ENCODE results near the gene DDX20. TPM values are rescaled to one million over a fixed set of nuclear protein-coding genes. Genes with fewer than 3 reads are reported as not detected.

DDX20 gene
- total RNA-seq, 1 donor from 2014 or later = 24.7 TPM

- no peaks in the 10 kb centered on the region for H3K27me3 ChIP-seq (ENCODE audit: control insufficient read depth, insufficient read depth, low read length)
- TF ChIP-seq CTCF (IDR thresholded peaks at IDR 0.05; ENCODE audit: insufficient read depth, low read length, poor library complexity, severe bottlenecking) = no peak
- no peak overlapping the region for H3K4me3 ChIP-seq (ENCODE audit: low read depth, low read length)
- no peak for DNase-seq (ENCODE audit: low read depth)
- H3K36me3 ChIP-seq (ENCODE audit: control insufficient read depth, insufficient read depth, low read length) = no peaks in the 10 kb centered on the region
These were observed 32.5 kb upstream of the DDX20 start for GRCh38 chr1:111723091-111723806.

- Histone ChIP-seq H3K36me3 (ENCODE audit: control insufficient read depth, insufficient read depth, low read length) (no peaks in the 10 kb centered on the region), H3K27me3 (ENCODE audit: control insufficient read depth, insufficient read depth, low read length) (no peaks in the 10 kb centered on the region), H3K4me3 (ENCODE audit: low read depth, low read length) (no peak overlapping the region)
- TF ChIP-seq CTCF (IDR thresholded peaks at IDR 0.05; ENCODE audit: insufficient read depth, low read length, poor library complexity, severe bottlenecking) = no peak
- DNase-seq (ENCODE audit: low read depth) = no peak
These were observed 31.8 kb upstream of the DDX20 start for GRCh38 chr1:111723871-111724270.

GRCh38 chr1:111725192-111725591 lies 30.5 kb upstream of the DDX20 start:
- Histone ChIP-seq H3K4me3 (ENCODE audit: low read depth, low read length) (no peak overlapping the region), H3K27me3 (ENCODE audit: control insufficient read depth, insufficient read depth, low read length) (no peaks in the 10 kb centered on the region), H3K36me3 (ENCODE audit: control insufficient read depth, insufficient read depth, low read length) (no peaks in the 10 kb centered on the region)
- DNase-seq (ENCODE audit: low read depth) = no peak
- no peak for TF ChIP-seq CTCF (IDR thresholded peaks at IDR 0.05; ENCODE audit: insufficient read depth, low read length, poor library complexity, severe bottlenecking)

- TF ChIP-seq CTCF (IDR thresholded peaks at IDR 0.05; ENCODE audit: insufficient read depth, low read length, poor library complexity, severe bottlenecking) = no peak
- Histone ChIP-seq H3K27me3 (ENCODE audit: control insufficient read depth, insufficient read depth, low read length) (no peaks in the 10 kb centered on the region), H3K4me3 (ENCODE audit: low read depth, low read length) (no peak overlapping the region), H3K36me3 (ENCODE audit: control insufficient read depth, insufficient read depth, low read length) (no peaks in the 10 kb centered on the region)
- no peak for DNase-seq (ENCODE audit: low read depth)
These were observed 28.6 kb upstream of the DDX20 start for GRCh38 chr1:111727056-111727455.

- H3K4me3 ChIP-seq (ENCODE audit: low read depth, low read length) = no peak overlapping the region
- no peaks in the 10 kb centered on the region for H3K36me3 ChIP-seq (ENCODE audit: control insufficient read depth, insufficient read depth, low read length)
- no peak for TF ChIP-seq CTCF (IDR thresholded peaks at IDR 0.05; ENCODE audit: insufficient read depth, low read length, poor library complexity, severe bottlenecking)
- H3K27me3 ChIP-seq (ENCODE audit: control insufficient read depth, insufficient read depth, low read length) = no peaks in the 10 kb centered on the region
- DNase-seq (ENCODE audit: low read depth) = no peak
These were observed 26.3 kb upstream of the DDX20 start for GRCh38 chr1:111729271-111729921.

Measured in kidney epithelial cell (primary cell).